ENCODE data around the gene SLC1A3.

SLC1A3 gene

GRCh38 chr5:36599986-36600779, 6.2 kb upstream of the SLC1A3 start:
- DNase-seq (ENCODE audit: extremely low read depth in 1 of 2, low read depth in 1 of 2) = no peak

GRCh38 chr5:36600917-36601527, 5.4 kb upstream of the SLC1A3 start:
- no peak for DNase-seq (ENCODE audit: extremely low read depth in 1 of 2, low read depth in 1 of 2)

GRCh38 chr5:36602704-36603321, 3.6 kb upstream of the SLC1A3 start:
- DNase-seq (ENCODE audit: extremely low read depth in 1 of 2, low read depth in 1 of 2) = no peak

GRCh38 chr5:36605241-36605640, 1.2 kb upstream of the SLC1A3 start:
- no peak for DNase-seq (ENCODE audit: extremely low read depth in 1 of 2, low read depth in 1 of 2)

GRCh38 chr5:36606036-36606427, 374 bp upstream of the SLC1A3 start:
- no peak for DNase-seq (ENCODE audit: extremely low read depth in 1 of 2, low read depth in 1 of 2)

GRCh38 chr5:36607114-36607571, 737 bp downstream of the SLC1A3 start:
- no peak for DNase-seq (ENCODE audit: extremely low read depth in 1 of 2, low read depth in 1 of 2)

GRCh38 chr5:36607838-36608783, 1.7 kb downstream of the SLC1A3 start:
- no peak for DNase-seq (ENCODE audit: extremely low read depth in 1 of 2, low read depth in 1 of 2)

- no peak for DNase-seq (ENCODE audit: extremely low read depth in 1 of 2, low read depth in 1 of 2)
Observed at GRCh38 chr5:36610621-36611020, 4.2 kb downstream of the SLC1A3 start.

- no peak for DNase-seq (ENCODE audit: extremely low read depth in 1 of 2, low read depth in 1 of 2)
Observed at GRCh38 chr5:36611520-36612274, 5.3 kb downstream of the SLC1A3 start.

- no peak for DNase-seq (ENCODE audit: extremely low read depth in 1 of 2, low read depth in 1 of 2)
Observed at GRCh38 chr5:36613241-36613640, 6.8 kb downstream of the SLC1A3 start.

GRCh38 chr5:36613771-36614656, 7.6 kb downstream of the SLC1A3 start:
- no peak for DNase-seq (ENCODE audit: extremely low read depth in 1 of 2, low read depth in 1 of 2)

- no peak for DNase-seq (ENCODE audit: extremely low read depth in 1 of 2, low read depth in 1 of 2)
Observed at GRCh38 chr5:36614657-36615308, 8.4 kb downstream of the SLC1A3 start.

GRCh38 chr5:36619012-36619635, 12.7 kb downstream of the SLC1A3 start:
- no peak for DNase-seq (ENCODE audit: extremely low read depth in 1 of 2, low read depth in 1 of 2)

GRCh38 chr5:36621985-36622384, 15.6 kb downstream of the SLC1A3 start:
- no peak for DNase-seq (ENCODE audit: extremely low read depth in 1 of 2, low read depth in 1 of 2)

GRCh38 chr5:36623832-36624231, 17.4 kb downstream of the SLC1A3 start:
- no peak for DNase-seq (ENCODE audit: extremely low read depth in 1 of 2, low read depth in 1 of 2)

- DNase-seq (ENCODE audit: extremely low read depth in 1 of 2, low read depth in 1 of 2) = no peak
Observed at GRCh38 chr5:36624277-36624676, 17.9 kb downstream of the SLC1A3 start.

GRCh38 chr5:36628695-36629094, 22.3 kb downstream of the SLC1A3 start:
- DNase-seq (ENCODE audit: extremely low read depth in 1 of 2, low read depth in 1 of 2) = no peak

- DNase-seq (ENCODE audit: extremely low read depth in 1 of 2, low read depth in 1 of 2) = no peak
Observed at GRCh38 chr5:36629729-36630128, 23.3 kb downstream of the SLC1A3 start.
